ENCODE measurements around the gene TUT7.

Gene TUT7

GRCh38 chr9:86238861-86239770 lies 115.1 kb downstream of the TUT7 start:
- no peak for DNase-seq (ENCODE audit: extremely low read depth, low read depth)
- TF ChIP-seq CTCF (IDR thresholded peaks at IDR 0.05; ENCODE audit: low read depth, low read length): no peak; the same call in 1 of the 2 replicates

All from AG09319 (cell line).